ENCODE results near the gene SLC22A16. TPM values are rescaled to one million over a fixed set of nuclear protein-coding genes. Genes with fewer than 3 reads are reported as not detected.
"Not testable (repeated sequence)": the region's sequence is repeated elsewhere in the genome, so short reads cannot be mapped to it uniquely, and the experiment has no call there.

Gene SLC22A16, protein sequence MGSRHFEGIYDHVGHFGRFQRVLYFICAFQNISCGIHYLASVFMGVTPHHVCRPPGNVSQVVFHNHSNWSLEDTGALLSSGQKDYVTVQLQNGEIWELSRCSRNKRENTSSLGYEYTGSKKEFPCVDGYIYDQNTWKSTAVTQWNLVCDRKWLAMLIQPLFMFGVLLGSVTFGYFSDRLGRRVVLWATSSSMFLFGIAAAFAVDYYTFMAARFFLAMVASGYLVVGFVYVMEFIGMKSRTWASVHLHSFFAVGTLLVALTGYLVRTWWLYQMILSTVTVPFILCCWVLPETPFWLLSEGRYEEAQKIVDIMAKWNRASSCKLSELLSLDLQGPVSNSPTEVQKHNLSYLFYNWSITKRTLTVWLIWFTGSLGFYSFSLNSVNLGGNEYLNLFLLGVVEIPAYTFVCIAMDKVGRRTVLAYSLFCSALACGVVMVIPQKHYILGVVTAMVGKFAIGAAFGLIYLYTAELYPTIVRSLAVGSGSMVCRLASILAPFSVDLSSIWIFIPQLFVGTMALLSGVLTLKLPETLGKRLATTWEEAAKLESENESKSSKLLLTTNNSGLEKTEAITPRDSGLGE
- total RNA-seq (0.63 TPM), polyA plus RNA-seq (0.53 TPM)

DNA sequence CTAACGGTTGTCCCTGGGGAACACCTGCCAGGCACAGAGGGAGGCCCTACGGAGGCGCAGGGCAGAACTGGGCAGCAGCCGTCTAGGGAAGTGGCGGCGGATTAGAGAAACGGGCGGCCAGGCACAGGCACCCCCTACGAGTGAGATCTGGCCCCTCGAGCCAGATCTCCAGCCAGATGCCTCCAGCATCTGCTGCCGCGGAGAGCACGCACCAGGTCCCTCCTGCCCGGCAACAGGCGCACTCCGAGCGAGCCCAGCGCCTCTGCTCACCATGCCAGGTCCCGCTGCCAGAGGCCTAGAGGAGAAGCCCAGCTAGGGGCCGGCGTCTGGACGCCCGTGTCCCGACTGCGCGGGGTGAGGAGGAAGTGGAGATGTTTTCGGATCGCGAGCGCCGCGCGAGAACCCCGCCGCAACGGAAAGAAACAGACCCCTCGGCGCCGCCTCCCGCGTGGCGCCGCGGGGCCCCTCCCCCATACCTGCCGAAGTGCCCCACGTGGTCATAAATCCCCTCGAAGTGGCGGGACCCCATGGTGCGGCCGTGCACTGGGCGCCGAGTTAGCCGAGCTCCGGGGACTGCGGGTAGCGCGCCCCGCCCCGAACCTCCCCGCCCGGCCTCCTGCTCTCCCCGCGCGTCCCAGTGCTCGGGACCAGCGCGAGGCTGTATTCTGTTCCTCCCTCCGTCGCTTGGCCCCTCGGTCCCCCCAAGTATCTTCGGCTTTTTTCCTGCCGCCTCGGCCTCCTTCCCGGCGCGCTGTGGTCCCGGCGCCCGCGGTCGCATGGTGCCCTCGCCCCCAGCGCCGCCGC lies at the start of gene SLC22A16:
Gene SLC22A16 (minus strand): TSS at position 568 of the 804 bp plus-strand sequence. CDS start 39 bp downstream, at position 529.
- Histone ChIP-seq H3K4me1 (ENCODE audit: insufficient read depth) (no peaks in the 10 kb centered on the region), H3K4me3 (ENCODE audit: low read depth, low read length) (peak within 1 kb of the TSS; percentile 20), H3K27ac (ENCODE audit: low read depth) (no peak within 1 kb of the TSS), H3K36me3 (ENCODE audit: insufficient read depth) (no peaks in the 10 kb centered on the region)
- no peak for DNase-seq (ENCODE audit: extremely low spot score)
- WGBS = 3% methylated on average over 83 of the region's 85 CpGs

DNA sequence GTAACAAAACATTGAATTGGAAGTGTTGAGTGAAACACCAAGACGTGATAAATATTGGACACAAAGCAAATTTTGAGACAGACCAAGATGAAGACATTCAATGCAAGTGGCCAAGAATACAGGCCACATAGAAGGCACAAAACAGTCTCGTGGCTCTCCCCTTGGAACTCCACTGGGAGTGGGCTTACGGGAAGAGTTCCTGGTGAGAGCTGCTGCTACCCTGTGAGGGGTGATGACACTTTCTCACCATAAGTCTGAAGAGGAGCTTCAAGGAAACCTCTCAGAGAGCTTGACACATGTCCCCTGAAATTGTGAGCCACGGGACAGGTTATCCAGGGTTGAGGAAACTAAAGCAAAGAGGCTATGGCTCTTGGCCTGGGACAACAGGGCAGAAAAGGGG lies 48.6 kb upstream of the SLC22A16 start:
- no peak for DNase-seq (ENCODE audit: extremely low spot score)
- Histone ChIP-seq H3K4me1 (ENCODE audit: insufficient read depth) (no peaks in the 10 kb centered on the region), H3K36me3 (ENCODE audit: insufficient read depth) (no peaks in the 10 kb centered on the region), H3K27ac (ENCODE audit: low read depth) (no peak overlapping the region), H3K4me3 (ENCODE audit: low read depth, low read length) (no peak overlapping the region)
- whole genome bisulfite sequencing = 67% methylated on average over 4 of the region's 4 CpGs

DNA sequence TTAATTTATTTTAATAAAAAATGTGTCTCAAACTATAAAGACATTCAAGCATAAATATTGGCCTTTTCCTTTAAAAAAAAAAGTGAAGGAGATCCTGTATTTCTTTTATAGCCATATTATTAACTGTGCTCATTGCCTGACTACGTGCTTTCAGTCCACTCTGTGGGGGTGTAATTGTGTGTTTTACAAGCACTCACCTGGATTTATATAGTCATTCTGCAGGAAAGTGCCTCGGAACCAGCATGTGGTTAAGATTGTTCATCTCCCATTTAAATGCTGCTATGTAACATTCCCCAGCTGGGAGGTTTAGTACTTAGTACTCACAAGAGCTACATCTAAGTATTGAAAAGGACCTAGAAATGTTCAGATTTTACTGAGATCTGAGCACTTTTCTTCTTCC lies 47.9 kb upstream of the SLC22A16 start:
- H3K4me3 ChIP-seq (ENCODE audit: low read depth, low read length) = no peak overlapping the region
- no peaks in the 10 kb centered on the region for H3K36me3 ChIP-seq (ENCODE audit: insufficient read depth)
- 42% methylated on average over 2 of the region's 2 CpGs for WGBS
- DNase-seq (ENCODE audit: extremely low spot score) = no peak
- H3K4me1 ChIP-seq (ENCODE audit: insufficient read depth) = no peaks in the 10 kb centered on the region
- no peak overlapping the region for H3K27ac ChIP-seq (ENCODE audit: low read depth)

DNA sequence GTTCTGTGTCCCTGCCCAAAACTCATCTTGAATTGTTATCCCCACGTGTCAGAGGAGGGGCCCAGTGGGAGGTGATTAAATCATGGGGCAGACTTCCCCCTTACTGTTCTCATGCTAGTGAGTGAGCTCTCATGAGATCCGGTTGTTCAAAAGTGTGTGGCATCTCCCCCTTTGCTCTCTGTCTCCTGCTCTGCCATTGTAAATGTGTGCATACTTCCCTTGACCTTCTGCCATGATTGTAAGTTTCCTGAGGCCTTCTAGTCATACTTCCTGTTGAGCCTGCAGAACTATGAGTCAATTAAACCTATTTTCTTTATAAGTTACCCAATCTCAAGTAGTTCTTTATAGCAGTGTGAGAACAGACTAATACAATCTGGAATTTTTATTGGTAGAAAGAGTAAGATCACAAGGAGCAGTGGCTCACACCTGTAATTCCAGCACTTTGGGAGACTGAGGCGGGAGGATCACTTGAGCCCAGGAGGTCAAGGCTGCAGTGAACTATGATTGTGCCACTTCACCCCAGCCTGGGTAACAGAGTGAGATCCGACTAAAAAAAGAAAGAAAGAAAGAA lies 47.1 kb upstream of the SLC22A16 start:
- Histone ChIP-seq H3K36me3 (ENCODE audit: insufficient read depth) (no peaks in the 10 kb centered on the region), H3K4me3 (ENCODE audit: low read depth, low read length) (no peak overlapping the region), H3K27ac (ENCODE audit: low read depth) (no peak overlapping the region), H3K4me1 (ENCODE audit: insufficient read depth) (no peaks in the 10 kb centered on the region)
- DNase-seq (ENCODE audit: extremely low spot score) = no peak
- 78% methylated on average over 4 of the region's 4 CpGs for WGBS

DNA sequence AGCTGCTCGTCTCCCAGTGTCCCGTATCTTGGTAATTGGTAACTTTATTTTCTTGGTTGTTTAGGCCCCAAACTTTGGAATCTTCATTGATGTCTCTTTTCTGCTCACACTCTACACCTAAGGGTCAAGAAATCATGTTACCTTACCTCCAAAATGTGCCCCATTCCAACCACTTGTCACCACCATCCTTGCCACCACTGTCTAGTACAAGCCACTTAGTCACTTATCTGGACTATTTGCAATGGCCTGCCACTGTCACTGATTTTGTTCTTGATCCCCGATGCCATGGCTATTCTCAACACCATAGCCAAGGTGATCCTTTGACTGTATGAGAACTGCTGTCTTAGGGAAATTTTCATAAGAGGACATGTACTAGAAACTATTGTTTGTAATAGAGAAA lies 46.0 kb upstream of the SLC22A16 start:
- Histone ChIP-seq H3K4me1 (ENCODE audit: insufficient read depth) (no peaks in the 10 kb centered on the region), H3K27ac (ENCODE audit: low read depth) (no peak overlapping the region), H3K36me3 (ENCODE audit: insufficient read depth) (no peaks in the 10 kb centered on the region), H3K4me3 (ENCODE audit: low read depth, low read length) (no peak overlapping the region)
- WGBS = 98% methylated on average over 3 of the region's 3 CpGs
- no peak for DNase-seq (ENCODE audit: extremely low spot score)

DNA sequence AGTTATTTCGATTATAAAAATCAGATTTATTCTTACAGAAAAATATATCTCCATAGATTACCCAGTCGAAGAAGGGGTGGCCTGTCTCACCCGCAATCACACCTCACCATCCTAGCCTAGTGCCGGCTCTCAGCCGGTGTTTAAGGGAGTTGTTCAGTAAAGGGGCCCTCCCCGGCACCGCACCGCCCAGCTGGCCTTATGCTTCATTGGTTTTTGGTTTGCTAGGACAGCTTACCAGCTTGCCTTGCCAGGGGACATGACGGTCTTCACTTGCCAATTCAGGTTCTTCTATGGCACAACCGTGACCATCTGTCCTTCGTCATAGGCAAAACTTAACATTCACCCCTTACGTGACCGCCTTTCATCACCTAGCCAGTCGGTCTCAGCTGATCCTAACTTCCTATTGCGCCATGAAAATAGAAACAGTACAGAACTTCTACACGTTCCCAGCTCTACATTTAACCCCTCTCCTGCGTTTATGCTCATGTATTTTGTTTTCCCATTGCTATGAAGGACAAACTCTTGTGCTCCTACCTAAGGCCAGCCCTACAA lies 44.7 kb upstream of the SLC22A16 start:
- Histone ChIP-seq H3K4me3 (ENCODE audit: low read depth, low read length) (no peak overlapping the region), H3K27ac (ENCODE audit: low read depth) (no peak overlapping the region), H3K36me3 (ENCODE audit: insufficient read depth) (no peaks in the 10 kb centered on the region), H3K4me1 (ENCODE audit: insufficient read depth) (no peaks in the 10 kb centered on the region)
- 78% methylated on average over 17 of the region's 17 CpGs for WGBS
- no peak for DNase-seq (ENCODE audit: extremely low spot score)

DNA sequence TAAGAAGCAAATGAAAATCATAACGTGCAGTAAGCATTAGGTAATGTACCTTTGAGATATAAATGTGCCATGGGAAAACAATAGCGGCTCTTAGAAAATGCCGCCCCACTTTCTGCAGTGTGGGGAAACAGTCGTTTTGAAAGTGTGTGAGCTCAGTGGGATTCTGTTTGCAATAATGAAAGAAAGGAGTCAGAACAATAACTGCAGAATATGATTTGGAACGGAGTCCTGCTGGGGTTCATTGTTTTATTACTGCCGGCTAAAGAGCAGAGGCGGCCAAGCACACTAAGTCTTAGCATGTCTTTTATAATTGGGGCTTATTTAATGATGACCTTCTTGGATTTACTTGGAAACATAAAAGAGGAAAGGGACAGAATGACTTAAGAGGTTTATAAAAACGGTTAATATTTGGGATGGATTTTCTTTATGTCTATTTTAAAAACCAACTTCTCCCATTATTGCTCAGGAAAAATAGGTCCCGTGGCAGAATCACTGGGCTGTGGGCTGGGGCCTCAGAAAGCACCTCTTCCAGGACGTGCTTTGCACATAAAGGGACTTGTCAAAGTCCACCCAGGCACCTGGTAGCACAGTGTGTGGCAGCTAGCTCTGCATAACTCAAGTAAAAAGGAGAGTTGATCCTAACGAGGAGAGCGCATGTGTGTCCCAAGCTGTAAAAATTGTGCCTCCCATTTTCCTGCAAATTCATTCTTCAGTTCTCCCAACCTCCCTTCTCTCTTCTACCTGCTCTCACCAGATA lies 44.0 kb upstream of the SLC22A16 start:
- Histone ChIP-seq H3K36me3 (ENCODE audit: insufficient read depth) (no peaks in the 10 kb centered on the region), H3K4me1 (ENCODE audit: insufficient read depth) (no peaks in the 10 kb centered on the region), H3K4me3 (ENCODE audit: low read depth, low read length) (no peak overlapping the region), H3K27ac (ENCODE audit: low read depth) (no peak overlapping the region)
- WGBS = 71% methylated on average over 12 of the region's 12 CpGs
- DNase-seq (ENCODE audit: extremely low spot score) = no peak

DNA sequence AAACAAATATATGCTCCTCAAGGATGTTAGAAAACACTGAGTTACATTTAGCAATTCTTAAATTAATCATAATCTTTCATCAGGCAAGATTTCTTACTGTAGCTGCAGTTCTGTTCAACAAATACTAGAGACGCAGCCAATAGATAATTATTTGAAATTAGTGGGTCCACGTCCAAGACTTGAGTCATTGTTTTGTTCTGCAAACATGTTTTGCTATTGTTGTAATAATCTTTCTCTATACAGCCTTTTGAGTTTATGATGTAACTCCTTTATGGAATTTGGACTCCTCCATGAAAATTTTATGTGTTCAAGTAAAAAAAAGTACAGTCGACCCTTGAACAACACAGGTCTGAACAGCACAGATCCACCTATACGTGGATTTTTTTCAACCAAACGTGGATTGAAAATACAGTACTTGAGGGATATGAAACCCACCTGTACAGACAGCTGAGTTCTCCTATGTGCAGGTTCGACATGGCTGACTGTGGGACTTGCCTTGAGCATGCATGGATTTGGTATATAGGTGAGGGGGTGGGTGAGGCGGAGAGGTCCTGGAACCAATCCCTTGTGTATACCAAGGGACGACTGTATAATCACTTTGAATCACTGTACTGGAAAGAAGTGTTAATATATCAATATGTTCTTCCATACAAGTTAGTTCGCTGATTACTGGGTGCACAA lies 41.3 kb upstream of the SLC22A16 start:
- no peaks in the 10 kb centered on the region for H3K4me1 ChIP-seq (ENCODE audit: insufficient read depth)
- H3K4me3 ChIP-seq (ENCODE audit: low read depth, low read length) = no peak overlapping the region
- H3K27ac ChIP-seq (ENCODE audit: low read depth) = no peak overlapping the region
- no peak for DNase-seq (ENCODE audit: extremely low spot score)
- 63% methylated on average over 9 of the region's 9 CpGs for WGBS
- no peaks in the 10 kb centered on the region for H3K36me3 ChIP-seq (ENCODE audit: insufficient read depth)

DNA sequence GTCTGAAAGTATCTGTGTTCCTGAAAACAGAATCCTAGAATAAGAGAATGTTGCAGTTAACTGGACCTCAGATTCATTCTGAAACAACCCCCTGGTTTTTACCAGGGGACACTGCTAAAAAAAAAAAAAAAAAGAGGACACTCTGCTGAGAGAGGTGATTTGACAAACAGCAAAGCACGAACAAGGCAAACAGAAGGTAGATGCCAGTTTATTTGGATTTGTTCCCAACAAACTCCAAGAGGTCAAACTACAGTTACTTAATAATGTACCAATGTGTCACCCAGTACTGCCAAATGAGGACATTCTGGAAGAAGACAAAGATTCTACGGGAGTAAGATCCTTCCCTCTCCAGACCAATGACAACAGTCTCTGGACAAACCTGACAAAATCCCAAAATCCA lies 40.6 kb upstream of the SLC22A16 start:
- WGBS = 66% methylated on average over 2 of the region's 2 CpGs

DNA sequence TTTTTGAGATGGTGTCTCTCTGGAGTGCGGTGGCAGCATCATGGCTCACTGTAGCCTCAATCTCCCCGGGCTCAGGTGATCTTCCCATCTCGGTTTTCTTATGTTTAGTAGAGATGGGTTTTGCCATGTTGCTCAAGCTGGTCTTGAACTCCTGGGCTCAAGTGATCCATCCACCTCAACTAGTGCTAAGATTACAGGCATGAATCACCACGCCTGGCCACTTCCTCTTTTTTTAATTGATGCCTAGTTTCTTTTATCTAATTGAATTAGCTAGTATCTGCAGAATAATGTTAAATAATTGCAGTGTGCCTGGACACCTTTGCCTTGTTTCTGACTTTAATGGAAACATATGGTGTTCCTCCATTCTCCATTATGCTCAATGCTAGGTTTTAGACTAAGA lies 38.4 kb upstream of the SLC22A16 start:
- 60% methylated on average over 4 of the region's 4 CpGs for whole genome bisulfite sequencing
- Histone ChIP-seq H3K4me1 (ENCODE audit: insufficient read depth) (no peaks in the 10 kb centered on the region), H3K36me3 (ENCODE audit: insufficient read depth) (no peaks in the 10 kb centered on the region), H3K4me3 (ENCODE audit: low read depth, low read length) (no peak overlapping the region), H3K27ac (ENCODE audit: low read depth) (no peak overlapping the region)
- no peak for DNase-seq (ENCODE audit: extremely low spot score)

More for the DNA sequence above, 40.6 kb upstream of the SLC22A16 start:
- no peaks in the 10 kb centered on the region for H3K36me3 ChIP-seq (ENCODE audit: insufficient read depth)
- H3K4me1 ChIP-seq (ENCODE audit: insufficient read depth) = no peaks in the 10 kb centered on the region
- DNase-seq (ENCODE audit: extremely low spot score) = no peak
- no peak overlapping the region for H3K4me3 ChIP-seq (ENCODE audit: low read depth, low read length)
- H3K27ac ChIP-seq (ENCODE audit: low read depth) = no peak overlapping the region

DNA sequence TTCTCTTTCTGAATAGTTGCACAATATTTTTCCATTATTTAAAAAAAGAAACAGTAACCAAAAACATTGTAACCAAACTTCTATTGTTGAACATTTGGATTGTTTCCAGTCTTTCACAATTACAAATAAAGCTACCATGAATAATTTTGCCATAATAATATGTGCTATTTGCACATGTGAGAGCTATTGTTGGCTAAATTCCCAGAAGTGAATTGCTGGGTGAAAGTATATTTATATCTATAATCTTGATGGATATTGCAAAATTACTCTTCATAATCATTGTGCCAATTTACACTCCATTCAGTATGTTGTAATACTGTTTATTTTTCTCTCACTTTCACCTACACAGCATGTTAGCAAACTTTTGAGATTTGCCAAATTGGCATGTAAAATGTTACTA lies 36.6 kb upstream of the SLC22A16 start:
- no peak overlapping the region for H3K4me3 ChIP-seq (ENCODE audit: low read depth, low read length)
- no peak overlapping the region for H3K27ac ChIP-seq (ENCODE audit: low read depth)
- H3K4me1 ChIP-seq (ENCODE audit: insufficient read depth) = no peaks in the 10 kb centered on the region
- no peaks in the 10 kb centered on the region for H3K36me3 ChIP-seq (ENCODE audit: insufficient read depth)
- DNase-seq (ENCODE audit: extremely low spot score) = no peak

DNA sequence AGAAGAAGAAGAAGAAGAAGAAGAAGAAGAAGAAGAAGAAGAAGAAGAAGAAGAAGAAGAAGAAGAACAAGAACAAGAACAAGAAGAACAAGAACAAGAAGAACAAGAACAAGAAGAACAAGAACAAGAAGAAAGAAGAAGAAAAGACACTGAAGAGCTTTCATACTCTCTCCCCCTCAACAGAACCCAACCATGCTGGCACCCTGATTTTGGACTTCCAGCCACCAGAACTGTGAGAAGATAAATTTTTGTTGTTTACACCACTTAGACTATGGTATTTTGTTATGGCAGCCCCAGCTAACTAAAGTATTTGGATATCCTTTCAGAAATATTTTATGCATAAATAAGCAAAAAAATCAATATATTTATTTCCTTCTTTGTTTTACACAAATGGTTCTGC lies 36.1 kb upstream of the SLC22A16 start:
- not testable (repeated sequence) for H3K4me1 ChIP-seq (ENCODE audit: insufficient read depth); DNase-seq (ENCODE audit: extremely low spot score); H3K27ac ChIP-seq (ENCODE audit: low read depth); H3K36me3 ChIP-seq (ENCODE audit: insufficient read depth); H3K4me3 ChIP-seq (ENCODE audit: low read depth, low read length)
